Endothelial cell of umbilical vein (primary cell): Measurements from ENCODE around the gene HAL. TPM values are rescaled to one million over a fixed set of nuclear protein-coding genes. Genes with fewer than 3 reads are reported as not detected.

Experiments
- BruUV-seq: library from RNA; stranded (reverse); fragments of 400-500 nt; replicated peaks from 2 replicates; lab custom pipeline; 2021; lab: Mats Ljungman, UMichigan
- CTCF ChIA-PET: fragments of 300-600, 350-600 bp; sonication (Branson Sonifier 250); formaldehyde crosslinking; loops from one replicate; lab custom pipeline; 2021; ENCODE audit warnings: antibody characterized with exemption, inconsistent platforms; lab: Charles Lee
- POLR2A ChIA-PET: fragments of 300-600, 350-600 bp; sonication (Branson Sonifier 250); formaldehyde crosslinking; loops from one replicate; lab custom pipeline; 2021; ENCODE audit warnings: antibody characterized with exemption, inconsistent platforms; lab: Charles Lee
- DNase-seq: peaks from one replicate; pipeline ENCODE4 v3.0.0-alpha.2; 2011; ENCODE audit warnings: low read depth, low spot score
- FAIRE-seq: peaks from 2 replicates; lab custom pipeline; 2011; peaks lifted over from hg19 to GRCh38; lab: Jason Lieb, UNC
- H2AFZ ChIP-seq: 2 replicates; pipeline ENCODE4 v1.6.0; 2012; ENCODE audit warnings: low read depth, low read length, control low read depth, inconsistent platforms
- H3K27ac ChIP-seq: 2 replicates; pipeline ENCODE4 v1.5.1; 2011; ENCODE audit warnings: low read depth, mild to moderate bottlenecking, control low read depth, low read length, moderate library complexity; ENCODE audit not compliant: insufficient read depth
- H3K27me3 ChIP-seq, 2 experiments: 2 replicates each; pipeline versions ENCODE4 v1.6.0 to v1.6.1; 2011; ENCODE audit warnings: low read length in 2 of 2, mixed read lengths in 1 of 2; ENCODE audit not compliant: control insufficient read depth in 2 of 2, insufficient read depth in 2 of 2
- H3K36me3 ChIP-seq, 2 experiments: 2 replicates in 1 of 2; 3 replicates in 1 of 2; pipeline ENCODE4 v1.5.1; 2011; ENCODE audit warnings: low read length in 2 of 2, mild to moderate bottlenecking in 1 of 2, moderate library complexity in 1 of 2; ENCODE audit not compliant: control insufficient read depth in 2 of 2, insufficient read depth in 2 of 2; ENCODE audit errors: extremely low read depth in 1 of 2
- H3K4me1 ChIP-seq: 3 replicates; pipeline ENCODE4 v1.5.1; 2011; ENCODE audit warnings: mild to moderate bottlenecking, low read length; ENCODE audit not compliant: control insufficient read depth, insufficient read depth; ENCODE audit errors: extremely low read depth
- H3K4me2 ChIP-seq: 2 replicates; pipeline ENCODE4 v1.6.1; 2011; ENCODE audit warnings: low read length, control low read depth, mixed read lengths; ENCODE audit not compliant: insufficient read depth
- H3K4me3 ChIP-seq, 3 experiments: fragments of 200-600 bp in 1 of 3; sonication (generic), shearing (Covaris generic) in 1 of 3; replicated peaks in 1 of 3; 2 replicates each; pipeline ENCODE4 v1.5.1; 2011 to 2016; ENCODE audit warnings: control low read depth in 3 of 3, low read length in 3 of 3, mild to moderate bottlenecking in 2 of 3, inconsistent platforms in 1 of 3, low read depth in 1 of 3, moderate library complexity in 1 of 3; ENCODE audit not compliant: insufficient read depth in 1 of 3
- H3K79me2 ChIP-seq: 2 replicates; pipeline ENCODE4 v1.6.0; 2012; ENCODE audit warnings: low read length, inconsistent platforms; ENCODE audit not compliant: control insufficient read depth, insufficient read depth
- H3K9ac ChIP-seq: replicated peaks from 2 replicates; pipeline ENCODE3; 2011; ENCODE audit warnings: low read length, control low read depth; ENCODE audit not compliant: insufficient read depth; ENCODE audit errors: extremely low read depth
- H3K9me1 ChIP-seq: replicated peaks from 3 replicates; pipeline ENCODE4 v1.6.0; 2011; ENCODE audit warnings: mild to moderate bottlenecking, low read length; ENCODE audit not compliant: control insufficient read depth, insufficient read depth; ENCODE audit errors: extremely low read depth
- H3K9me3 ChIP-seq: replicated peaks from 2 replicates; pipeline ENCODE4 v1.5.1; 2012; ENCODE audit warnings: low read length, inconsistent platforms; ENCODE audit not compliant: control insufficient read depth, insufficient read depth
- H4K20me1 ChIP-seq: replicated peaks from 2 replicates; pipeline ENCODE3; 2011; ENCODE audit warnings: mild to moderate bottlenecking, low read length; ENCODE audit not compliant: control insufficient read depth, insufficient read depth; ENCODE audit errors: extremely low read depth
- CTCF ChIP-seq, 2 donors: IDR thresholded peaks; 1 replicate in 1 of 2; 2 replicates in 1 of 2; pipeline ENCODE4 v1.5.1; 2011; ENCODE audit warnings: low read length in 2 of 2, mild to moderate bottlenecking in 2 of 2, moderate library complexity in 2 of 2, control low read depth in 1 of 2, inconsistent platforms in 1 of 2, low read depth in 1 of 2; ENCODE audit not compliant: insufficient read depth in 1 of 2; ENCODE audit errors: extremely low read depth in 1 of 2
- EZH2 ChIP-seq: IDR thresholded peaks from 2 replicates; pipeline ENCODE4 v1.6.1; 2012; ENCODE audit warnings: borderline replicate concordance, low read depth, mild to moderate bottlenecking, moderate library complexity, low read length, inconsistent platforms; ENCODE audit not compliant: severe bottlenecking
- FOS ChIP-seq: IDR thresholded peaks from 2 replicates; pipeline ENCODE4 v1.6.1; 2011; ENCODE audit warnings: mild to moderate bottlenecking, low read length, moderate library complexity, borderline replicate concordance; ENCODE audit not compliant: insufficient read depth
- GATA2 ChIP-seq: IDR thresholded peaks from 2 replicates; pipeline ENCODE4 v1.7.0; 2011; ENCODE audit warnings: low read depth, mild to moderate bottlenecking, moderate library complexity, mixed read lengths, low read length; ENCODE audit not compliant: insufficient read length, insufficient read depth
- JUN ChIP-seq: IDR thresholded peaks from 2 replicates; pipeline ENCODE4 v1.6.1; 2011; ENCODE audit warnings: borderline replicate concordance, low read depth; ENCODE audit not compliant: insufficient read length, insufficient read depth
- MAX ChIP-seq: IDR thresholded peaks from 2 replicates; pipeline ENCODE4 v1.6.1; 2011; ENCODE audit not compliant: insufficient read depth, insufficient read length
- MYC ChIP-seq: IDR thresholded peaks from one replicate; pipeline ENCODE4 v1.6.1; 2011; ENCODE audit warnings: mild to moderate bottlenecking, low read depth, low read length
- POLR2A ChIP-seq: IDR thresholded peaks from 2 replicates; pipeline ENCODE4 v1.6.1; 2012; ENCODE audit warnings: low read depth, mild to moderate bottlenecking, control low read depth, low read length
- POLR2AphosphoS5 ChIP-seq: IDR thresholded peaks from 2 replicates; pipeline ENCODE4 v1.6.1; 2012; ENCODE audit warnings: low read depth, mild to moderate bottlenecking, control low read depth, low read length, moderate library complexity; ENCODE audit not compliant: insufficient read depth
- dilution Hi-C: fragments of 300-500 bp; cut with MboI; formaldehyde crosslinking; loops from one replicate; pipeline ENCODE4 v1.15.0; 2019; ENCODE audit warnings: low sequenced_read_pairs; ENCODE audit not compliant: extremely low pct_ligation_motif_present
- intact Hi-C: fragments of 100-400 bp; cut with micrococcal nuclease; formaldehyde crosslinking; loops from one replicate; pipeline ENCODE4 v1.10.0; 2022
- polyA plus RNA-seq, 4 experiments: library from polyadenylated mRNA; depleted of rRNA in 3 of 4; stranded (reverse) in 3 of 4; unstranded in 1 of 4; fragments of >200 nt; gene quantifications; 2 replicates each; pipeline versions ENCODE4 v1.2.1 to v1.2.3, GENCODE V29; 2011 to 2012; ENCODE audit warnings: missing spikeins in 1 of 4
- total RNA-seq: library from RNA; stranded (reverse); gene quantifications from 2 replicates; pipeline ENCODE4 v1.2.3, GENCODE V29; 2021

Gene HAL
- total and polyA plus RNA-seq, 2 donors (not counting 3 experiments of a cell fraction or from before 2014, with no cell fraction given) = 0.18 to 0.62 TPM

GRCh38 chr12:95975491-95975890 lies 20.7 kb downstream of the HAL start:
- CTCF ChIA-PET = interaction anchor here (1.4 kb wide), 1 partner anchor 24 kb away, joined by 3 read pairs; no protein-coding TSS in a partner anchor

More at GRCh38 chr12:95975491-95975890, 20.7 kb downstream of the HAL start:
- Histone ChIP-seq H3K4me3 (no peak overlapping the region), H3K9me1 (no peaks in the 10 kb centered on the region), H2AFZ (no peak overlapping the region), H3K27me3 (peaks cover 8 to 9% of the 10 kb centered on the region in 2 experiments), H3K9me3 (no peaks in the 10 kb centered on the region), H3K9ac (no peak overlapping the region), H3K4me2 (no peak overlapping the region), H3K79me2 (no peaks in the 10 kb centered on the region), H3K4me1 (no peaks in the 10 kb centered on the region), H3K27ac (no peak overlapping the region), H4K20me1 (no peaks in the 10 kb centered on the region), H3K36me3 (no peaks in the 10 kb centered on the region)
- TF ChIP-seq FOS = no peak
- no peak for TF ChIP-seq POLR2AphosphoS5
- no peak for TF ChIP-seq MAX
- no peak for TF ChIP-seq CTCF (IDR thresholded peaks at IDR 0.05; ENCODE audit: extremely low read depth in 1 of 2, insufficient read depth in 1 of 2, low read depth in 1 of 2, low read length in 2 of 2)
- TF ChIP-seq EZH2 = no peak
- no peak for TF ChIP-seq MYC
- no peak for TF ChIP-seq JUN
- no peak for TF ChIP-seq GATA2
- TF ChIP-seq POLR2A = no peak
- dilution Hi-C loops (no loop called here), intact Hi-C loops (no loop called here)
- POLR2A ChIA-PET = no interaction called here
- BruUV-seq = no TSS peak
- DNase-seq (no peak), FAIRE-seq (no peak)
